Measurements from ENCODE around the gene DENND5A.
A peak's percentile ranks its signal among the peaks of the same experiment; 100 is the strongest.

The DENND5A gene

DNA sequence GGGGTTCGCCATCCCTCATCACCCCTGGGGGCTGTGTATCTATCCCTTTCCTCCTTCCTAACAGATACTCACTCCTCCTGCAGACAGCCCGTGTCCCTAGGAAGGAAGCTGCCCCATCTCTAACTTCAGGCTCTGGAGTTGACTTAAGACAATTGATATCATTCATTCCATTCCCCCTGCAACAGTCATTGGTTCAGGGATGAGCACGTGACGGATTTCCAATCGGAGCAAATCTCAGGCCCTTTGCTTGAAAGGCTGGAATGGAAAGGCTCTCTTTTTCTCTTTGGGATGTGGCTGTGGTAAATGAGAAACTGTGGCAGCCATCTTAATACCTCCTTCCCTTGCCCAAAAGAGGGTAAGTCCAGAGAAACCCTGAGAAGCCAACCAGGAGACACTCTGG is 168.7 kb downstream of the DENND5A start:
- TF ChIP-seq, protein P1, sequence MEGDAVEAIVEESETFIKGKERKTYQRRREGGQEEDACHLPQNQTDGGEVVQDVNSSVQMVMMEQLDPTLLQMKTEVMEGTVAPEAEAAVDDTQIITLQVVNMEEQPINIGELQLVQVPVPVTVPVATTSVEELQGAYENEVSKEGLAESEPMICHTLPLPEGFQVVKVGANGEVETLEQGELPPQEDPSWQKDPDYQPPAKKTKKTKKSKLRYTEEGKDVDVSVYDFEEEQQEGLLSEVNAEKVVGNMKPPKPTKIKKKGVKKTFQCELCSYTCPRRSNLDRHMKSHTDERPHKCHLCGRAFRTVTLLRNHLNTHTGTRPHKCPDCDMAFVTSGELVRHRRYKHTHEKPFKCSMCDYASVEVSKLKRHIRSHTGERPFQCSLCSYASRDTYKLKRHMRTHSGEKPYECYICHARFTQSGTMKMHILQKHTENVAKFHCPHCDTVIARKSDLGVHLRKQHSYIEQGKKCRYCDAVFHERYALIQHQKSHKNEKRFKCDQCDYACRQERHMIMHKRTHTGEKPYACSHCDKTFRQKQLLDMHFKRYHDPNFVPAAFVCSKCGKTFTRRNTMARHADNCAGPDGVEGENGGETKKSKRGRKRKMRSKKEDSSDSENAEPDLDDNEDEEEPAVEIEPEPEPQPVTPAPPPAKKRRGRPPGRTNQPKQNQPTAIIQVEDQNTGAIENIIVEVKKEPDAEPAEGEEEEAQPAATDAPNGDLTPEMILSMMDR (IDR thresholded peaks at IDR 0.05; ENCODE audit: low read depth, low read length) = no peak
- no peak overlapping the region for H3K4me3 ChIP-seq (ENCODE audit: low read depth, low read length)
- no peak for DNase-seq (ENCODE audit: low read depth, low spot score)
- in situ Hi-C loops (cut with HindIII; ENCODE audit: low sequenced_read_pairs) = no loop called here

DNA sequence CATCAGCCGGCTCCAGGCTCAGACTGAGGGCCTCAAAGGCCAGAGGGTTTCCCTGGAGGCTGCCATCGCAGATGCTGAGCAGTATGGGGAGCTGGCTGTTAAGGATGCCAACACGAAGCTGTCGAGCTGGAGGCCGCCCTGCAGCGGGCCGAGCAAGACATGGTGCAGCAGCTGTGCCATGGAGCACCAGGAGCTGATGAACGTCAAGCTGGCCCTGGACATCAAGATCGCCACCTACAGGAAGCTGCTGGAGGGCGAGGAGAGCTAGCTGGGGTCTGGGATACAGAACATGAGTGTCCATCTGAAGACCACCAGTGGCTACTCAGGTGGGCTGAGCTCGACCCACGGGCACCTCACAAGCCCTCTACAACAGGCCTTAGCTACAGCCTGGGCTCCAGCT is 169.7 kb downstream of the DENND5A start:
- H3K4me3 ChIP-seq (ENCODE audit: low read depth, low read length) = no peak overlapping the region
- in situ Hi-C loops (cut with HindIII; ENCODE audit: low sequenced_read_pairs) = no loop called here
- TF ChIP-seq, protein P1 (IDR thresholded peaks at IDR 0.05; ENCODE audit: low read depth, low read length) = peak; percentile 21
- DNase-seq (ENCODE audit: low read depth, low spot score) = no peak

DNA sequence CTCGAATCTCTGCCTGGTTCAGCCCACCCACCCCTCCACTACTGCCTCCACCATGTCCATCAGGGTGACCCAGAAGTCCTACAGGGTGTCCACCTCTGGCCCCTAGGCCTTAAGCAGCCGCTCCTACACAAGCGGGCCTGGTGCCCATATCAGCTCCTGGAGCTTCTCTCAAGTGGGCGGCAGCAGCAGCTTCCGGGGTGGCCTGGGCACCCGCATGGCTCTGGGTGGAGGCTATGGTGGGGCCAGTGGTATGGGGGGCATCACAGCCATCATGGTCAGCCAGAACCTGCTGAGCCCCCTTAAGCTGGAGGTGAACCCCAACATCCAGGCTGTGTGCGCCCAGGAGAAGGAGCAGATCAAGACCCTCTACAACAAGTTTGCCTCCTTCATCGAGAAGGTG is 170.7 kb downstream of the DENND5A start:
- TF ChIP-seq, protein P1 (IDR thresholded peaks at IDR 0.05; ENCODE audit: low read depth, low read length) = no peak
- in situ Hi-C loops (cut with HindIII; ENCODE audit: low sequenced_read_pairs) = no loop called here
- H3K4me3 ChIP-seq (ENCODE audit: low read depth, low read length) = no peak overlapping the region
- no peak for DNase-seq (ENCODE audit: low read depth, low spot score)

DNA sequence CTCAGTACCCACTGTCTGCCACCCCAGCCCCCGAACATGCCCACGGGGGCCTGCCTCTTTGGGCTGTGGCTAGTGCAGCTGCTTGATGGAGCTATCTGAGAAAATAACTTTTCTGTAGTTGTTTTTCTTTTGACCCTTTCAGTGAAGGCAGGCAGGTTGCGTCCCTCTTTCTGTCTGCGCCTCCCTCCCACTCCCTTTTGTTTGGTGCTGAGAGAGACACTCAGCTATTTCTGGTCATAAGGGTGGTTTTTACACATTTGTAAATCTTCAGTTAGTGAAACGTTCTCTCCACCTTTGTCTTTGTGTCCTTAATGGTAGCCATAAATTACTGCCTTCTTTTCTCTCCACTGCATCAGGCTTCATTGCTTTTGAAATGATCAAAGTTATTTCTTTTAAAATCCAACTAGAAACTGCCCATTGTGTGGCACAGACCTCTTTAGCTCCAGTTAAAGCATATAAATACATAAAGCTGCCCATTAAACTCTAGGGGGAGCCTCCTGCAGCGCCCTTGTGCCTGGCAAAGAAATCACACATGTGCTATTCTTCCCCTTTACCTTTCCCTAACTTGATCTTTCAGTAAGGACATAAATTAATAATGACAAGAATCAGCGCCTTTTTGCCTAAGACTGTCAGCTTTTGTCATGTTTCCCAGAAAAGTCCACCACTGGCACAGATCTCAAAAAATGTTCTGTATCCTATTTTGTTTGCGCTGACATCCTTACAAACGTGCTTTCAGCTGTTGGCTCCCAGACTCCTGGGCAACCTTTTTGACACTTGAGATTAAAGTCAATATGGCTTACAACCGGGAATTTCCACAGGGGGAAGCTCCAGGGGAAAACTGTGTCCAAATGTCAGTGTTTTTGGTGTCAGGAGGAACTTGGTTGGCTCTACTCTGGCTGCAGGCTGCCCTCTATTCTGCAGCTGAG is 172.0 kb downstream of the DENND5A start:
- in situ Hi-C loops (cut with HindIII; ENCODE audit: low sequenced_read_pairs) = no loop called here
- DNase-seq (ENCODE audit: low read depth, low spot score) = peak; percentile 6
- TF ChIP-seq, protein P1 (IDR thresholded peaks at IDR 0.05; ENCODE audit: low read depth, low read length) = peak; percentile 25
- H3K4me3 ChIP-seq (ENCODE audit: low read depth, low read length) = no peak overlapping the region

DNA sequence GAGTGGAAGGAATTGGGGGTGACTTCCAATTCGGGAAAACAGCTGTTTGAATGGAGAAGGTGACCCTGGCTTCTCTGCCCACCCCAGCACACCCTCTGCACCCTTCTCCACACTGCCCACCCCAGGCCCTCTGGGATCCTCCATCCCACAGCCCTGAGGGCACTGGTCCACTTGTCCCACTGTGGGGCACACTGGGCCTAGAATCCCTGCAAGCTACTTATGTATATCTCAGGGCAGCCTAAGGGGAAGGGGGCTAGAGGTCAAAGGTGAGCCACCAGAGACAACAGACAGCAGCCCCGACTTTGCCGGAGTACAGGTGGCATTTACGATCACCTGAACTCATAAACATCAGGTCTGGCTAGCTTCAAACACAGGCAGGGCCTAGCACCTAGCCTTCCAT is 173.1 kb downstream of the DENND5A start:
- DNase-seq (ENCODE audit: low read depth, low spot score) = no peak
- in situ Hi-C loops (cut with HindIII; ENCODE audit: low sequenced_read_pairs) = no loop called here
- H3K4me3 ChIP-seq (ENCODE audit: low read depth, low read length) = no peak overlapping the region
- TF ChIP-seq, protein P1 (IDR thresholded peaks at IDR 0.05; ENCODE audit: low read depth, low read length) = no peak

DNA sequence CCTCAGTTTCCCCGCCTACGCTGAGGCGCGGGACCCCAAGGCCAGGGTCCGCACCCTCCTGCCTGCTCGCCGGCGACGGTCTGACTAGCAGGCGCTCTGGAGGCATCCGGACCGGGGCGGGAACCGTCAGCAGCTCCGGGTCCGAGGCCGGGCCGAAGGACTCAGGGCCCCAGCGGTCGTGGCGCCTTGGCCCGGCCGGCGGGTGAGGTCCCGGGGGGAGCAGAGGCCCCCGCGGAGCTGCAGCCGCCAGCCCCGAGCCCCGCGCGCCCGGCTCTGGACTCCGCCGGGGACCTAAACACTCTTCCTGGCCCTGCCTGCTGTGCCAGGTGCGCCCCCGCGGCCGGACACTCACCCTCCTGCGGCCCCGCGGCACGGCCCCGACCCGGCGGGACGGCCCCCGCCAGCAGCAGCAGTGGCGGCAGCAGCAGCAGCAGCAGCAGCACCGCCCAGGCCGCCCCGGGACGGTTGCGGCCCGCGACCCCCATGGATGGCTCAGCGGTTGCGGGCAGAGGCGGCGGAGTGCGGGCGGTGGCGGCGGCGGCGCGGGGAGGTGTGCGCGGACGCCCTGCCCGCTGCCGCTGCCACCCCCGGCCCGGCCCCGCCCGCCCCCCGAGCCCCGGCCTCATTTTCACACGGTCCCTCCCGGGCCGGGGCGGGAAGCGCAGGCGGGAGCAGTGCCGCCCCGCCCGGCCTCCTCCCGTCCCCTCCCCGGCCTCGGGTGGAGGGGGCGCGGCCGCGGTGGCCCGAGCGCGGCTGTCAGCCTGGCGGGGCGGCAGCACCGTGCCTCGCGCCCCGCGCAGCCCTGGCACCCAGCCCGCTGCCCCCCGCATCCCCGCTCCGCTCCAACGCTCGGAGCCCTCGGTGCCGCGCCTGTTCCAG is 173.9 kb downstream of the DENND5A start, which contains the start of gene SCUBE2:
Gene SCUBE2, minus strand, starts transcription at position 556 of the 879 bp plus-strand sequence. Its CDS starts 71 bp downstream, at position 485.
- in situ Hi-C loops (cut with HindIII; ENCODE audit: low sequenced_read_pairs) = no loop called here
- TF ChIP-seq, protein P1 (IDR thresholded peaks at IDR 0.05; ENCODE audit: low read depth, low read length) = no peak
- no peak for DNase-seq (ENCODE audit: low read depth, low spot score)
- peak within 1 kb of the TSS; percentile 26 for H3K4me3 ChIP-seq (ENCODE audit: low read depth, low read length)

All from astrocyte of the spinal cord (primary cell).